ENCODE results near the gene SMU1.

DNA sequence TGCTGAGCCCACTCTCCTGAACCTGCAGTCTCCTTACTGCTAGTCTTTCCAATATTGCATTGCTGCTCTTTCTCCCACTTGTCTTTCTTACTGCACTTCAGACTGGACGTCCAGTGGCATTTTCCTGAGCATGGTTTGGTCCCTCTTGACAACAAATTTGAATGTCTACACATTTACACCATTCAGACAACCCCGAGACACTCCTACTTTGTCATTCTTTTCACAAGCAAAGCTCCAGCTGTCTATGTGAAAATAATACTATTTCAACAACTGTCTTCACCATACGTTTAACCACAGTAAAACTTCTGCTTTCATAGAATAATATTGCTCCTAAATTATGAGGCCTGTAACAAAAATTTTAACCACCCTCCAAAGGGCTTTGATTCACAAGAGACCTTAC lies 64.6 kb downstream of the SMU1 start:
- TF ChIP-seq, protein P1, sequence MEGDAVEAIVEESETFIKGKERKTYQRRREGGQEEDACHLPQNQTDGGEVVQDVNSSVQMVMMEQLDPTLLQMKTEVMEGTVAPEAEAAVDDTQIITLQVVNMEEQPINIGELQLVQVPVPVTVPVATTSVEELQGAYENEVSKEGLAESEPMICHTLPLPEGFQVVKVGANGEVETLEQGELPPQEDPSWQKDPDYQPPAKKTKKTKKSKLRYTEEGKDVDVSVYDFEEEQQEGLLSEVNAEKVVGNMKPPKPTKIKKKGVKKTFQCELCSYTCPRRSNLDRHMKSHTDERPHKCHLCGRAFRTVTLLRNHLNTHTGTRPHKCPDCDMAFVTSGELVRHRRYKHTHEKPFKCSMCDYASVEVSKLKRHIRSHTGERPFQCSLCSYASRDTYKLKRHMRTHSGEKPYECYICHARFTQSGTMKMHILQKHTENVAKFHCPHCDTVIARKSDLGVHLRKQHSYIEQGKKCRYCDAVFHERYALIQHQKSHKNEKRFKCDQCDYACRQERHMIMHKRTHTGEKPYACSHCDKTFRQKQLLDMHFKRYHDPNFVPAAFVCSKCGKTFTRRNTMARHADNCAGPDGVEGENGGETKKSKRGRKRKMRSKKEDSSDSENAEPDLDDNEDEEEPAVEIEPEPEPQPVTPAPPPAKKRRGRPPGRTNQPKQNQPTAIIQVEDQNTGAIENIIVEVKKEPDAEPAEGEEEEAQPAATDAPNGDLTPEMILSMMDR (IDR thresholded peaks at IDR 0.05), result no peak
- TF ChIP-seq POLR2A (IDR thresholded peaks at IDR 0.05) (no peak), EP300 (IDR thresholded peaks at IDR 0.05) (no peak), POLR2AphosphoS5 (IDR thresholded peaks at IDR 0.05) (no peak)
